ENCODE results near the gene AEBP1.

The AEBP1 gene

GRCh38 chr7:44076101-44076895 is 27.8 kb upstream of the AEBP1 start:
- DNase-seq (ENCODE audit: low spot score): no peak
- TF ChIP-seq, protein P1, sequence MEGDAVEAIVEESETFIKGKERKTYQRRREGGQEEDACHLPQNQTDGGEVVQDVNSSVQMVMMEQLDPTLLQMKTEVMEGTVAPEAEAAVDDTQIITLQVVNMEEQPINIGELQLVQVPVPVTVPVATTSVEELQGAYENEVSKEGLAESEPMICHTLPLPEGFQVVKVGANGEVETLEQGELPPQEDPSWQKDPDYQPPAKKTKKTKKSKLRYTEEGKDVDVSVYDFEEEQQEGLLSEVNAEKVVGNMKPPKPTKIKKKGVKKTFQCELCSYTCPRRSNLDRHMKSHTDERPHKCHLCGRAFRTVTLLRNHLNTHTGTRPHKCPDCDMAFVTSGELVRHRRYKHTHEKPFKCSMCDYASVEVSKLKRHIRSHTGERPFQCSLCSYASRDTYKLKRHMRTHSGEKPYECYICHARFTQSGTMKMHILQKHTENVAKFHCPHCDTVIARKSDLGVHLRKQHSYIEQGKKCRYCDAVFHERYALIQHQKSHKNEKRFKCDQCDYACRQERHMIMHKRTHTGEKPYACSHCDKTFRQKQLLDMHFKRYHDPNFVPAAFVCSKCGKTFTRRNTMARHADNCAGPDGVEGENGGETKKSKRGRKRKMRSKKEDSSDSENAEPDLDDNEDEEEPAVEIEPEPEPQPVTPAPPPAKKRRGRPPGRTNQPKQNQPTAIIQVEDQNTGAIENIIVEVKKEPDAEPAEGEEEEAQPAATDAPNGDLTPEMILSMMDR (IDR thresholded peaks at IDR 0.05; ENCODE audit: extremely low read depth, missing control alignments): no peak

- TF ChIP-seq, protein P1 (IDR thresholded peaks at IDR 0.05; ENCODE audit: extremely low read depth, missing control alignments): no peak
Measured at GRCh38 chr7:44077061-44077460, 27.1 kb upstream of the AEBP1 start.

DNA sequence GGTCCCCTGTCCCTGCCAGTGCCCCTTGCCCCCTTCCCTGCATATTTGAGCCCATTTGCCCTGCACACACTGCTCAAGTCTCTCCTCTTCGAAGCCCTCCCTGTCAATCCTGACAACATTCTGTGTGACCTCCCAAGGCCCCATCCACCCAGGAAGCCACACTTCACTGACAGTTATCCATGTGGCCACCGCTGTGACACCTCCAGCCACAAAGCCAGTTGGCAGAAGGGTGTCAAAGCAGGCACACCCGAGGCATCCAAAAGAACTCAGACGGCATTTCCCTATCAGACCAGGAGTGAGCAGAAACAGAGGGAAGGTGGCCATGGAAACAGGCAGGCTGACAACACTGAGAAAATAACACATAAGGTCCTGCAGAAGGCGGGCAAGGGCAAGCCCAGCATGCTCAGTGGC is 26.5 kb upstream of the AEBP1 start:
- DNase-seq (ENCODE audit: low spot score): no peak
- TF ChIP-seq, protein P1 (IDR thresholded peaks at IDR 0.05; ENCODE audit: extremely low read depth, missing control alignments): no peak

More at GRCh38 chr7:44077061-44077460, 27.1 kb upstream of the AEBP1 start:
- no peak for DNase-seq (ENCODE audit: low spot score)

DNA sequence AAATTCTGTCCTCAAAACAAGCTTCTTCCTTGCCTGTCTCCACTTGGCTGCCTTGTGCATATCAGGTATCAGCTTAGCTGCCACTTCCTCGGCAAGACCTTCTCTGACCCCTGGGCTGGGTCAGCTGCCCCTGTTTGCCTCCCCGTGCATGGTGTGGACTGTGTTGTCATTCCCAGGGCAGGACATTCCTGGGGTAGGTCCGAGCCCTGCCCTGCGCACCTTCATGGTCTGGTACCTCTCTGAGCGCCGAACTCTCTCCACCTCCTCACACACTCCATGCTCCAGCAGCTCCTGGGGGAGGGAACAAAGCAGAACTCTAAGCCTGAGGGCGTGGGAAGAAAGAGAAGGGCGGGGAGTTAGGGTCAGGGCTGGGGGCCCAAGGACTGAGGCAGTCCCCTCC is 25.6 kb upstream of the AEBP1 start:
- TF ChIP-seq, protein P1 (IDR thresholded peaks at IDR 0.05; ENCODE audit: extremely low read depth, missing control alignments): no peak

DNA sequence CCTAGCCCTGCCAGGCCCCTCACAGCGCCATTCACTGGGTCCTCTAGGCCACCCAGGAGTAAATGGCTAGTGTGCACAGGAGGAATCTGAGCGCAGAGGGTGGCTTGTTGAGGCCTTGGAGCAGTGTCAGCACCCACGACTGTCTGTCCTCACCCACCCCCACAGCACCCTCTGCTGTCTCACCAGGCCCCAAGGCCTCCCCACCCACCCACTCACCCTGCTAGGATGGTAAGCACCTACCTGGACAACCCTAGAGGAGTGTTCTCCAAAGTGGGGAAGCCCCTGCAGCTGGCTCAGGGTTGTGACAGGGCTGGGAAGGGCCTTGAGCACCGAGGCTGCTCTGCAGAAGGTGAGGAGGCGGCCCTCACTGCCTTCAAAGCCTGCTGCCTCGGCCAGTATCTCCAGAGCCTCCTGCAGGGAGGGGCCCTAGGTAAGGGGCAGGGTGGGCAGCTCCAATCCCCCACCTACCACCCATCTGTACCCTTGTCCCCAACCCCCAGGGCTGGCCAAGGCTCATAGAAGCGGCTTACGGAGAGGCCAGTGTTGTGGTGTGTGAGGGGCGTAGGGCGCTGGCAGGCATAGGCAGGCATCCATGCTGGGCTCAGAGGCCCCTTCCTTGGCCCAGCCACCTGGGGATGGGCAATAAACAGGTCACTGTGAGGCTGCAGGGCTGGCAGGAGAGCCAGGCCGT is 24.7 kb upstream of the AEBP1 start:
- TF ChIP-seq, protein P1 (IDR thresholded peaks at IDR 0.05; ENCODE audit: extremely low read depth, missing control alignments): no peak
- no peak for DNase-seq (ENCODE audit: low spot score)

More for the DNA sequence above, 25.6 kb upstream of the AEBP1 start:
- no peak for DNase-seq (ENCODE audit: low spot score)

- no peak for DNase-seq (ENCODE audit: low spot score)
- TF ChIP-seq, protein P1 (IDR thresholded peaks at IDR 0.05; ENCODE audit: extremely low read depth, missing control alignments): no peak
Measured at GRCh38 chr7:44080118-44080517, 24.0 kb upstream of the AEBP1 start.

- TF ChIP-seq, protein P1 (IDR thresholded peaks at IDR 0.05; ENCODE audit: extremely low read depth, missing control alignments): no peak
- DNase-seq (ENCODE audit: low spot score): no peak
Measured at GRCh38 chr7:44080686-44081265, 23.4 kb upstream of the AEBP1 start.

Data from GM20000 (cell line).